ENCODE data around the gene CORO2A.

CORO2A gene

DNA sequence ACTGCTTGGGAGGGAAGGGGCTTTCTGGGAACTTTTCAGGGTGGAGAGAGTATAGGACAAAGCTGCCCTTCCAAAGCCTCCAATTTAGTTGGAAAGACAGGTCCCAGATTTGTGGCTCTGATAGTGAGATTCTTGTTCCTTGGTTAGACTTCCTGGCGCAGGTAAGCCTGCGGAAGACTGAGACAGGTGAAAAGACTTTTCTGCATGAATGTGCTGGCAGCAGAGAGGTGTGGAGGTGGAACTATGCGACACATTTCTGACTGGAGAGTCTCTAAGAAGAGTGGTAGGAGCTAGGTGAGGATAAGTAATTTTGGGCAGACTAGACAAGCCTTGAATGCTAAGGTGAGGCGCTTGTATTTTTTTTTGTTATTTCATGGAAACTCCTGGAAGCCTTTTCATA lies 106.0 kb downstream of the CORO2A start:
- Histone ChIP-seq H2BK120ac (ENCODE audit: low read depth, low read length) (no peak overlapping the region), H2BK12ac (ENCODE audit: low read length) (no peak overlapping the region), H2AFZ (ENCODE audit: low read length) (no peak overlapping the region), H3K9me3 (replicated peaks in 1 of 2; ENCODE audit: control insufficient read depth in 2 of 2, insufficient read depth in 1 of 2, low read depth in 1 of 2, low read length in 2 of 2) (no peaks in the 10 kb centered on the region), H3K4me2 (ENCODE audit: insufficient read depth, low read length, poor library complexity, severe bottlenecking) (no peak overlapping the region), H3K27ac (replicated peaks; ENCODE audit: low read length) (no peak overlapping the region), H3K4me1 (ENCODE audit: control insufficient read depth in 2 of 2, insufficient read depth in 1 of 2, low read depth in 1 of 2, low read length in 2 of 2) (peaks cover 5 to 13% of the 10 kb centered on the region in 2 donors), H2BK5ac (ENCODE audit: low read length) (no peak overlapping the region), H4K91ac (ENCODE audit: low read depth, low read length, poor library complexity) (no peak overlapping the region), H3K14ac (ENCODE audit: low read length) (no peak overlapping the region), H3K18ac (ENCODE audit: low read length) (no peak overlapping the region), H3K9ac (ENCODE audit: low read depth, low read length, poor library complexity) (no peak overlapping the region), H4K8ac (ENCODE audit: low read depth, low read length) (no peak overlapping the region), H3K23ac (ENCODE audit: low read depth, low read length, poor library complexity) (no peak overlapping the region), H3K36me3 (replicated peaks in 1 of 2; ENCODE audit: control insufficient read depth in 2 of 2, insufficient read depth in 2 of 2, low read length in 2 of 2) (peaks cover 7 to 27% of the 10 kb centered on the region in 2 donors), H3K4me3 (ENCODE audit: low read length in 2 of 2) (no peak overlapping the region), H3K4ac (ENCODE audit: low read length) (no peak overlapping the region), H2AK5ac (ENCODE audit: low read depth, low read length) (no peak overlapping the region), H3K27me3 (ENCODE audit: control insufficient read depth in 3 of 3, insufficient read depth in 3 of 3, low read depth in 1 of 3, low read length in 3 of 3) (peaks cover 0 to 3% (median 0%) of the 10 kb centered on the region in 3 experiments), H2BK15ac (ENCODE audit: low read length) (no peak overlapping the region), H3K79me1 (ENCODE audit: low read depth, low read length) (no peaks in the 10 kb centered on the region)
- DNase-seq (ENCODE audit: low spot score): no peak
- WGBS, 2 donors (ENCODE audit: extremely low coverage in 2 of 2, insufficient read length in 2 of 2, insufficient replicate concordance in 1 of 2): no CpG with 5 or more reads among the region's 4 CpGs

DNA sequence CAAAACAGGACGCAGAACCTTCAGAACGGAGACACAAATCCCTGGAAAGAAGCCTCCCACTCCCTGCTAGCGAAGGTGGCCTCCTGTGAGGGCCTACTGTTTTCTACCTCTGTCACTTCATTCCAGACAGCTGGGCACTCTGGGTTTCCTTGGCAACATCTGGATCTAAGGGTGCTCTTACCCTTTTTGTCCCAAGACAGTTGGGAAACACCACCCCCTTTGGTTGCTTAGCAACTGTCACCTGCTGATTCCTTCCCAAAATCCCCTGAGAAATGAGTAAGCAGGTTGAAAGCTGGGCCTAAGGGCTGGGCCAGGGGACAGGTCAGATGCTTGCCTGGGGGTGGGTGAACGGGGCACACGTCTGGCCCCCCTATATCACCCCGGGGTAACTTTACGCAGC lies 106.5 kb downstream of the CORO2A start:
- H3K4me3 ChIP-seq (ENCODE audit: low read length in 2 of 2): no peak overlapping the region
- H3K9me3 ChIP-seq (replicated peaks in 1 of 2; ENCODE audit: control insufficient read depth in 2 of 2, insufficient read depth in 1 of 2, low read depth in 1 of 2, low read length in 2 of 2): no peaks in the 10 kb centered on the region
- no peak overlapping the region for H2BK120ac ChIP-seq (ENCODE audit: low read depth, low read length)
- H3K27ac ChIP-seq (replicated peaks; ENCODE audit: low read length): no peak overlapping the region
- DNase-seq (ENCODE audit: low spot score): peak; percentile 59
- no peak overlapping the region for H2AK5ac ChIP-seq (ENCODE audit: low read depth, low read length)
- H3K9ac ChIP-seq (ENCODE audit: low read depth, low read length, poor library complexity): no peak overlapping the region
- no peak overlapping the region for H3K14ac ChIP-seq (ENCODE audit: low read length)
- peaks cover 0 to 3% (median 0%) of the 10 kb centered on the region in 3 experiments for H3K27me3 ChIP-seq (ENCODE audit: control insufficient read depth in 3 of 3, insufficient read depth in 3 of 3, low read depth in 1 of 3, low read length in 3 of 3)
- no peak overlapping the region for H3K4me2 ChIP-seq (ENCODE audit: insufficient read depth, low read length, poor library complexity, severe bottlenecking)
- WGBS, 2 donors (ENCODE audit: extremely low coverage in 2 of 2, insufficient read length in 2 of 2, insufficient replicate concordance in 1 of 2): no CpG with 5 or more reads among the region's 7 CpGs
- no peaks in the 10 kb centered on the region for H3K79me1 ChIP-seq (ENCODE audit: low read depth, low read length)
- no peak overlapping the region for H3K4ac ChIP-seq (ENCODE audit: low read length)
- peaks cover 12 to 32% of the 10 kb centered on the region in 2 donors for H3K36me3 ChIP-seq (replicated peaks in 1 of 2; ENCODE audit: control insufficient read depth in 2 of 2, insufficient read depth in 2 of 2, low read length in 2 of 2)
- no peak overlapping the region for H4K8ac ChIP-seq (ENCODE audit: low read depth, low read length)
- peaks cover 5 to 13% of the 10 kb centered on the region in 2 donors for H3K4me1 ChIP-seq (ENCODE audit: control insufficient read depth in 2 of 2, insufficient read depth in 1 of 2, low read depth in 1 of 2, low read length in 2 of 2)
- H3K18ac ChIP-seq (ENCODE audit: low read length): no peak overlapping the region
- H2AFZ ChIP-seq (ENCODE audit: low read length): peak overlapping the region; percentile 46
- no peak overlapping the region for H2BK5ac ChIP-seq (ENCODE audit: low read length)
- H2BK15ac ChIP-seq (ENCODE audit: low read length): no peak overlapping the region
- no peak overlapping the region for H4K91ac ChIP-seq (ENCODE audit: low read depth, low read length, poor library complexity)
- H2BK12ac ChIP-seq (ENCODE audit: low read length): no peak overlapping the region
- H3K23ac ChIP-seq (ENCODE audit: low read depth, low read length, poor library complexity): no peak overlapping the region

GRCh38 chr9:98085058-98085457 lies 107.4 kb downstream of the CORO2A start:
- Histone ChIP-seq H3K14ac (ENCODE audit: low read length) (no peak overlapping the region), H3K4me2 (ENCODE audit: insufficient read depth, low read length, poor library complexity, severe bottlenecking) (no peak overlapping the region), H2BK5ac (ENCODE audit: low read length) (no peak overlapping the region)

GRCh38 chr9:98084396-98084795 lies 108.0 kb downstream of the CORO2A start:
- H2BK120ac ChIP-seq (ENCODE audit: low read depth, low read length): no peak overlapping the region
- H3K9me3 ChIP-seq (replicated peaks in 1 of 2; ENCODE audit: control insufficient read depth in 2 of 2, insufficient read depth in 1 of 2, low read depth in 1 of 2, low read length in 2 of 2): no peaks in the 10 kb centered on the region
- no peak overlapping the region for H3K23ac ChIP-seq (ENCODE audit: low read depth, low read length, poor library complexity)
- no peak overlapping the region for H3K9ac ChIP-seq (ENCODE audit: low read depth, low read length, poor library complexity)
- H3K14ac ChIP-seq (ENCODE audit: low read length): no peak overlapping the region
- H3K27ac ChIP-seq (replicated peaks; ENCODE audit: low read length): no peak overlapping the region
- no peak overlapping the region for H2BK5ac ChIP-seq (ENCODE audit: low read length)
- H2AFZ ChIP-seq (ENCODE audit: low read length): no peak overlapping the region
- no peak overlapping the region for H4K8ac ChIP-seq (ENCODE audit: low read depth, low read length)
- H3K18ac ChIP-seq (ENCODE audit: low read length): no peak overlapping the region
- no peak overlapping the region for H2BK12ac ChIP-seq (ENCODE audit: low read length)
- H3K79me1 ChIP-seq (ENCODE audit: low read depth, low read length): no peaks in the 10 kb centered on the region
- H2AK5ac ChIP-seq (ENCODE audit: low read depth, low read length): no peak overlapping the region
- peaks cover 5 to 13% of the 10 kb centered on the region in 2 donors for H3K4me1 ChIP-seq (ENCODE audit: control insufficient read depth in 2 of 2, insufficient read depth in 1 of 2, low read depth in 1 of 2, low read length in 2 of 2)
- no peak overlapping the region for H3K4me2 ChIP-seq (ENCODE audit: insufficient read depth, low read length, poor library complexity, severe bottlenecking)
- no peak overlapping the region for H3K4me3 ChIP-seq (ENCODE audit: low read length in 2 of 2)
- H3K4ac ChIP-seq (ENCODE audit: low read length): no peak overlapping the region
- H4K91ac ChIP-seq (ENCODE audit: low read depth, low read length, poor library complexity): no peak overlapping the region
- peaks cover 0 to 3% (median 0%) of the 10 kb centered on the region in 3 experiments for H3K27me3 ChIP-seq (ENCODE audit: control insufficient read depth in 3 of 3, insufficient read depth in 3 of 3, low read depth in 1 of 3, low read length in 3 of 3)
- peaks cover 13 to 36% of the 10 kb centered on the region in 2 donors for H3K36me3 ChIP-seq (replicated peaks in 1 of 2; ENCODE audit: control insufficient read depth in 2 of 2, insufficient read depth in 2 of 2, low read length in 2 of 2)
- H2BK15ac ChIP-seq (ENCODE audit: low read length): no peak overlapping the region
- no peak for DNase-seq (ENCODE audit: low spot score)
- no CpG with 5 or more reads among the region's 3 CpGs for WGBS, 2 donors (ENCODE audit: extremely low coverage in 2 of 2, insufficient read length in 2 of 2, insufficient replicate concordance in 1 of 2)

More at GRCh38 chr9:98085058-98085457, 107.4 kb downstream of the CORO2A start:
- Histone ChIP-seq H3K27ac (replicated peaks; ENCODE audit: low read length) (no peak overlapping the region), H3K4me3 (ENCODE audit: low read length in 2 of 2) (no peak overlapping the region), H3K4me1 (ENCODE audit: control insufficient read depth in 2 of 2, insufficient read depth in 1 of 2, low read depth in 1 of 2, low read length in 2 of 2) (peaks cover 5 to 13% of the 10 kb centered on the region in 2 donors), H3K79me1 (ENCODE audit: low read depth, low read length) (no peaks in the 10 kb centered on the region), H2BK15ac (ENCODE audit: low read length) (no peak overlapping the region), H3K4ac (ENCODE audit: low read length) (no peak overlapping the region), H2BK12ac (ENCODE audit: low read length) (no peak overlapping the region), H3K27me3 (ENCODE audit: control insufficient read depth in 3 of 3, insufficient read depth in 3 of 3, low read depth in 1 of 3, low read length in 3 of 3) (peaks cover 0 to 3% (median 0%) of the 10 kb centered on the region in 3 experiments), H3K23ac (ENCODE audit: low read depth, low read length, poor library complexity) (no peak overlapping the region), H3K9me3 (replicated peaks in 1 of 2; ENCODE audit: control insufficient read depth in 2 of 2, insufficient read depth in 1 of 2, low read depth in 1 of 2, low read length in 2 of 2) (no peaks in the 10 kb centered on the region), H2AFZ (ENCODE audit: low read length) (no peak overlapping the region), H4K8ac (ENCODE audit: low read depth, low read length) (no peak overlapping the region), H3K36me3 (replicated peaks in 1 of 2; ENCODE audit: control insufficient read depth in 2 of 2, insufficient read depth in 2 of 2, low read length in 2 of 2) (peaks cover 13 to 36% of the 10 kb centered on the region in 2 donors), H3K9ac (ENCODE audit: low read depth, low read length, poor library complexity) (no peak overlapping the region), H2BK120ac (ENCODE audit: low read depth, low read length) (no peak overlapping the region), H2AK5ac (ENCODE audit: low read depth, low read length) (no peak overlapping the region), H3K18ac (ENCODE audit: low read length) (no peak overlapping the region), H4K91ac (ENCODE audit: low read depth, low read length, poor library complexity) (no peak overlapping the region)
- DNase-seq (ENCODE audit: low spot score): no peak
- WGBS, 2 donors (ENCODE audit: extremely low coverage in 2 of 2, insufficient read length in 2 of 2, insufficient replicate concordance in 1 of 2): no CpG with 5 or more reads among the region's 4 CpGs
